Stimulated activated CD4-positive, alpha-beta T cell treated with anti-CD3 and anti-CD28 coated beads, Interleukin-1b, Interleukin-23, amount 100 ng/mL, for 48 hours (primary cell): Measurements from ENCODE around the gene PNPLA7.

Experiments
- DNase-seq: peaks from one replicate; pipeline ENCODE4 v3.0.0-alpha.2; 2020

PNPLA7 gene

GRCh38 chr9:137459152-137459600 is 91.0 kb downstream of the PNPLA7 start, which contains the start of gene NSMF:
Gene NSMF (minus strand): TSS chr9:137459334. CDS start chr9:137459102, 232 bp downstream.
- DNase-seq = peak; percentile 93

- DNase-seq = peak; percentile 9
Observed at GRCh38 chr9:137458194-137459151, 91.7 kb downstream of the PNPLA7 start.

GRCh38 chr9:137457406-137458193 is 92.6 kb downstream of the PNPLA7 start:
- DNase-seq = peak; percentile 1

GRCh38 chr9:137456864-137457405 is 93.3 kb downstream of the PNPLA7 start:
- peak; percentile 1 for DNase-seq

- peak; percentile 1 for DNase-seq
Observed at GRCh38 chr9:137456061-137456863, 93.9 kb downstream of the PNPLA7 start.

DNA sequence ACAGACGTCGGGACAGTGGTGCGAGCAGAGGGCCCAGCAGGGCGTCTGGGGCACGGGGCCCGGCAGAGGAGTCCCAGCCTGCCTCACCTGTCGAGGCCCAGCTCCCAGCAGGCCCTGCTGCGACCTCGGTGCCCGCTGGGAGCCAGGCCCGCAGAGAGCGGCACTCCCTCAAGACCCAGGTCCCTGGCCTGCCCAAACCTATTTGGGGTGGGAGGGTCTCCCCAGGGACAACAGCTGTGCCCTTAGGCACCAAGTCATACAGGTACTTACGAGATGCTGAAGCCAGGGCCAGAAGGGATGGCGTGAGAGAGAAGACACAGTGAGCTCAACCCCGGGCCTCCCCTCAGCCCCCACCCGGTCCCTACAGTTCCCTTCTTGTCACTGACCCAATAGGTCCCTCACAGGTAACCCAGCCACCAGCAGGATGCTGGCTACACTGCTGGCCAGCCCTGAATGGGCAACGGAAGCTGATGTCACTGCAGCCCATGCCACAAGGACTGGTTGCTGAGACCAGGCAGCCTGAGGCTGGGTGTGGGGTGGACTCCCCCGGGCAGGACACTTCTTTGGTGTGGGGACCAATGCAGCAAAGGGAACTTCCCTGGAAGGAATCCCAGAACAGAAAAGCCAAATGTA is 94.7 kb downstream of the PNPLA7 start:
- peak; percentile 4 for DNase-seq

GRCh38 chr9:137454597-137455358 is 95.4 kb downstream of the PNPLA7 start:
- DNase-seq = peak; percentile 6

GRCh38 chr9:137454145-137454596 is 96.0 kb downstream of the PNPLA7 start:
- DNase-seq = peak; percentile 58

- DNase-seq = peak; percentile 78
Observed at GRCh38 chr9:137453643-137454081, 96.5 kb downstream of the PNPLA7 start.

DNA sequence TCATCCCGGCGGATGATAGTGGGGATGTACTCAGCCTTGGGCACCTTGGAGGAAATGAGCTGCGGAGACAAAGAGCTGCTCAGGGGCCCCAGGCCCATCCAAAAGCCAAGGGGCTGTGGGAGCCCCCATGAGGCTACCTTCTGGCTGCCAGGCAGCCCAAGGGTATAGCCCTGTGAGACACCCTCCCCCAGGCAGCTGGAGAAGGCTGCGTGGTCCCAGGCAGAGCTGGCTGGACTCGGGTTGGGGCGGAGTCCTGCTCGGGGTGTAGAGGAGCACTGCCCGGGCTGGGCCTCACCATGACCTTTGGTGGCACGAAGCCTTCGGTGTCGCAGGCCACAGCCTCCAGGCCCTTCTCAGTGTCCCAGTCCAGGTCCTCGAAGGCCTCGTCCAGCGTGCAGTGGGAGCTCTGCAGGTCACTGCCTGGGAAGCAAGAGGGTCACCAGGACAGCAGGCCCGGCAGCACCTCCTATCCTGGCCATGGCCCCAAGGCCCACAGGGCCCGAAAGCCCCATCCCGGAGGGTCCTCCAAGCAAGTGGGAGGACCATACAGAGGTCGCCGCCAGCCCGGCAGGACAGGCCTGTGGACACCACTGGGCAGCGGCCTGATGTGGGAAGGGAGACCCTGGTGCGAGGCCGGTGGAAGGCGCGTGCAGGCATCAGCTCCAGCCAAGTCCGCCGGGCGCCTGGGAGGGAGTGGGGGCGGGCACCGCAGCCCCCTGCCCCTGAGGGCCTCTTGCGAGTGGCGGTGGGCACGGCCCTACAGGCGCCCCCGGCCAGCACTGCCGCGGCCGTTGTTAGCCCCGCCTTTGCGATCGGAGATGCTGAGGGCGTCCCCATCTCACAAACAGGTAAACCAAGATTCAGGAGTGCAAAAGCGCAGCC is 97.2 kb downstream of the PNPLA7 start:
- DNase-seq = peak; percentile 21

- DNase-seq = peak; percentile 1
Observed at GRCh38 chr9:137452006-137452760, 98.0 kb downstream of the PNPLA7 start.

DNA sequence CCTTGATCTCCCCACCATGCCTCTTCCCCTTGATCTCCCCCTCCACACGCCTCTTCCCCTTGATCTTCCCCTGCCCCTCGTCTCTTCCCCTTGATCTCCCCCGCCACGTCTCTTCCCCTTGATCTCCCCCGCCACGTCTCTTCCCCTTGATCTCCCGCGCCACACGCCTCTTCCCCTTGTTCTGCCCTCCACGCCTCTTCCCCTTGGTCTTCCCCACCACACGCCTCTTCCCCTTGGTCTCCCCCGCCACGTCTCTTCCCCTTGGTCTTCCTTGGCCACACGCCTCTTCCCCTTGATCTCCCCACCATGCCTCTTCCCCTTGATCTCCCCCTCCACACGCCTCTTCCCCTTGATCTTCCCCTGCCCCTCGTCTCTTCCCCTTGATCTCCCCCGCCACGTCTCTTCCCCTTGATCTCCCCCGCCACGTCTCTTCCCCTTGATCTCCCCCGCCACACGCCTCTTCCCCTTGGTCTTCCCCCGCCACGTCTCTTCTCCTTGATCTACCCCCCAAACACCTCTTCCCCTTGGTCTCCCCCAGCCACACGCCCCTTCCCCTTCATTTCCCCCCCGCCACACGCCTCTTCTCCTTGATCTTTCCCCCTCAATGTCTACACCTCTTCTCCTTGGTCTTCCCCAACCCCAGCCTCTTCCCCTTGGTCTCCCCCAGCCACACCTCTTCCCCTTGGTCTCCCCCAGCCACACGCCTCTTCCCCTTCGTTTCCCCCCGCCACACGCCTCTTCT is 98.8 kb downstream of the PNPLA7 start:
- peak; percentile 1 for DNase-seq

- DNase-seq = peak; percentile 1
Observed at GRCh38 chr9:137450539-137451222, 99.5 kb downstream of the PNPLA7 start.

GRCh38 chr9:137449931-137450538 is 100.2 kb downstream of the PNPLA7 start:
- DNase-seq = peak; percentile 4

GRCh38 chr9:137449081-137449844 is 100.9 kb downstream of the PNPLA7 start:
- peak; percentile 3 for DNase-seq

DNA sequence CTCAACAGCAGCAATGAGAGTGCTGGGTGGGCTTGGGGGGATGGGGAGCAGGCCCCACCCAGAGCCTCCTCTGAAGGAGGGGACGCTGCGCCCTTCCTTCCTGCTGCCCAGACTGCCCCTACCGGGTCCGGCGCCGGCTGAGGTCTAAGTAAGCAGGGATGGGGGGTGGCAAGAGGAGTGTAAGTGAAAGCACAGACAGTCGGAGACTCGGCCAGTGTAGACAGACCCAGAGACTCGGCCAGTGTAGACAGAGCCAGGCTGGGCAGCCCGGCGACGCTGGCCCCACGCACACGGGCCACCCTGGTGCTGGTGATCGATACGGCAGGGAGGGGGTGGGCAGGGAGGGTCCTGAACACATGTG is 101.6 kb downstream of the PNPLA7 start:
- no peak for DNase-seq
